Neural cell (in vitro differentiated cells): ENCODE data around the gene TRIM32. TPM values are rescaled to one million over a fixed set of nuclear protein-coding genes. Genes with fewer than 3 reads are reported as not detected.

ENCODE experiments used
- H2AFZ ChIP-seq: fragments of 200-600, 300-800 bp; sonication (generic), shearing (Covaris generic); 2 replicates; pipeline ENCODE4 v1.6.0; 2014; ENCODE audit warnings: low read depth, mild to moderate bottlenecking, antibody characterized with exemption, low read length, moderate library complexity
- H3F3A ChIP-seq: fragments of 200-600 bp; shearing (Covaris generic); 2 replicates; pipeline ENCODE4 v1.6.1; 2016; ENCODE audit warnings: mild to moderate bottlenecking, moderate library complexity, mixed read lengths, antibody characterized with exemption, low read length; ENCODE audit not compliant: insufficient read depth, poor library complexity, severe bottlenecking
- H3K27ac ChIP-seq: fragments of 200-600, 300-800 bp; sonication (generic), shearing (Covaris generic); 2 replicates; pipeline ENCODE4 v1.5.1; 2014; ENCODE audit warnings: mild to moderate bottlenecking, low read length, moderate library complexity
- H3K27me3 ChIP-seq: fragments of 300-800, 200-600 bp; sonication (generic), shearing (Covaris generic); 2 replicates; pipeline ENCODE4 v1.6.0; 2014; ENCODE audit warnings: mild to moderate bottlenecking, low read depth, low read length, moderate library complexity; ENCODE audit not compliant: insufficient read depth
- H3K36me3 ChIP-seq: fragments of 300-800, 200-600 bp; sonication (generic), shearing (Covaris generic); 2 replicates; pipeline ENCODE4 v1.5.1; 2014; ENCODE audit warnings: mild to moderate bottlenecking, antibody characterized with exemption, low read length, moderate library complexity; ENCODE audit not compliant: insufficient read depth
- H3K4me2 ChIP-seq: fragments of 300-800, 200-600 bp; sonication (generic), shearing (Covaris generic); 2 replicates; pipeline ENCODE4 v1.6.0; 2014; ENCODE audit warnings: mild to moderate bottlenecking, low read length
- H3K4me3 ChIP-seq: fragments of 300-800, 200-600 bp; sonication (generic), shearing (Covaris generic); 2 replicates; pipeline ENCODE4 v1.5.1; 2014; ENCODE audit warnings: mild to moderate bottlenecking, low read length, moderate library complexity
- H3K79me2 ChIP-seq: fragments of 200-600 bp; shearing (Covaris generic); replicated peaks from 2 replicates; pipeline ENCODE4 v1.6.0; 2014; ENCODE audit warnings: mild to moderate bottlenecking, low read length, moderate library complexity; ENCODE audit not compliant: insufficient read depth
- H3K9ac ChIP-seq: fragments of 300-800, 200-600 bp; sonication (generic), shearing (Covaris generic); 2 replicates; pipeline ENCODE4 v1.6.1; 2016; ENCODE audit warnings: mild to moderate bottlenecking, low read length, mixed read lengths
- H3K9me2 ChIP-seq: fragments of 200-600 bp; shearing (Covaris generic); 2 replicates; pipeline ENCODE4 v1.6.1; 2016; ENCODE audit warnings: mild to moderate bottlenecking, low read length, mixed read lengths; ENCODE audit not compliant: insufficient read depth
- H3K9me3 ChIP-seq: fragments of 200-600, 300-800 bp; sonication (generic), shearing (Covaris generic); 2 replicates; pipeline ENCODE4 v1.6.1; 2016; ENCODE audit warnings: mild to moderate bottlenecking, mixed run types, low read length, moderate library complexity, mixed read lengths
- H4K20me1 ChIP-seq: fragments of 200-600 bp; shearing (Covaris generic); 2 replicates; pipeline ENCODE4 v1.6.1; 2016; ENCODE audit warnings: mild to moderate bottlenecking, mixed run types; ENCODE audit not compliant: insufficient read depth
- EZH2 ChIP-seq: fragments of 200-600, 300-800 bp; shearing (Covaris generic), sonication (generic); IDR thresholded peaks from 2 replicates; pipeline ENCODE4 v1.6.1; 2014; ENCODE audit warnings: antibody characterized with exemption, low read length, borderline replicate concordance, mild to moderate bottlenecking; ENCODE audit not compliant: insufficient read depth, poor library complexity, severe bottlenecking
- MXI1 ChIP-seq: fragments of 450-650 bp; conservative IDR thresholded peaks from 2 replicates; pipeline ENCODE4 v1.6.1; 2014; ENCODE audit warnings: antibody characterized with exemption, mild to moderate bottlenecking; ENCODE audit not compliant: poor library complexity, severe bottlenecking
- POLR2AphosphoS5 ChIP-seq: IDR thresholded peaks from 2 replicates; pipeline ENCODE4 v1.6.1; 2012
- RAD21 ChIP-seq: fragments of 450-650 bp; conservative IDR thresholded peaks from 2 replicates; pipeline ENCODE4 v1.6.1; 2014; ENCODE audit warnings: antibody characterized with exemption, mild to moderate bottlenecking, moderate library complexity
- TAF1 ChIP-seq: IDR thresholded peaks from 2 replicates; pipeline ENCODE4 v1.6.1; 2012; ENCODE audit warnings: low read depth
- polyA plus RNA-seq: library from polyadenylated mRNA; depleted of rRNA; stranded (reverse); fragments of >200 nt; gene quantifications from 2 replicates; pipeline ENCODE4 v1.2.3, GENCODE V29; 2014
- TF ChIP-seq, protein P1 (sequence below): fragments of 450-650 bp; IDR thresholded peaks from 2 replicates; pipeline ENCODE4 v1.5.1; 2014; ENCODE audit warnings: antibody characterized with exemption, mild to moderate bottlenecking, moderate library complexity; ENCODE audit not compliant: poor library complexity, severe bottlenecking
- TF ChIP-seq, protein P2 (sequence below): IDR thresholded peaks from 2 replicates; pipeline ENCODE4 v1.6.1; 2012; ENCODE audit warnings: borderline replicate concordance

TRIM32 gene
- polyA plus RNA-seq, 1 donor from 2014 or later = 9.1 TPM

DNA sequence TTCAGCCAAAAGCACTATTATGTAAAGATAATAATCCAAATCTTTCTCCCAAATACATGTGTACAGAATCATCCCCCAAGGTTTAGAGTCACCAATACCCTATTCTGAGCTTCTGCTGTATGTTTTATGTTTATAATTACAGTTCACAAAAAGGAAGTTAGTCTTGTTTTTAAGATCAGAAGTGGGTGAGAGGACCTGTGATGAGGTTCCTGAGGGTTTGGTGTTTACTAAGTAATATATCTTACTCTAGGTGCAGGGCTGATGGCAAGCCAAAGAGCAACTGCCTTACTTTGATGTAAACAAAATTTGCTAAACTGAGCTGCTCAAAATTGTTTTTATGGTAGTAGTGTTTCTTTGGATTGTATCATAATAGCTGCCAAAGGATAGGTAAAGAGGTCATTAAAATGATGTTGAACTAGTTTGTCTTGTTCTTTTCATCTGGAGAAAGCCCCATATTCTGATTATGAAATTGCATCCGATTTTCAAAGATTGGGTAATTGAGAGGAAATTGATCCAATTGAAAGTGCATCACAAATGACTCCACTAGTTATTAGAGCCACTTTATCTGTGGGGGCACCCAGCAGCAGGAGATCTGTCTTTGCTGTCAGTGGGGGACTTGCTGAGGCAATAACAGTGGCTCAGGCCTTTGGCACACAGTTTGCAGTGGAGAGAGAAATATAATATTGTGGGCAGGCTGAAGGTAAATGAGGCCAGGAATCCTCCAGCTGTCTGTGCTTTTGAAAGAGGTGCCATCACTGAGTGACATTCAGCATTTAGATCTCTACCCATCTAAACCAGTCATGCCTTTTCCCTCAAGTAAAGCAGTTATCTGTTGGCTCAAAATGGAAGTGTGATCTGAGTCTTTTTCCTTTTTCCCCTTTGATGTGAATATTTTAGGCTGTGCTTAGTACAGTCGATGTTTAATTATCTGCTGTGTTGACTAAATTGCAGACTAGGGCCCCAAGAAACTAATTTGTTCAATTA, 14.1 kb downstream of the TRIM32 start:
- Histone ChIP-seq H3K4me2 (no peak overlapping the region), H4K20me1 (no peaks in the 10 kb centered on the region), H2AFZ (no peak overlapping the region), H3K9me3 (no peaks in the 10 kb centered on the region), H3K79me2 (no peaks in the 10 kb centered on the region), H3K4me3 (no peak overlapping the region), H3K9me2 (no peaks in the 10 kb centered on the region), H3K27ac (no peak overlapping the region), H3K9ac (no peak overlapping the region), H3K36me3 (peaks cover 22% of the 10 kb centered on the region), H3F3A (no peaks in the 10 kb centered on the region), H3K27me3 (no peaks in the 10 kb centered on the region)
- no peak for TF ChIP-seq RAD21
- TF ChIP-seq, protein P1, sequence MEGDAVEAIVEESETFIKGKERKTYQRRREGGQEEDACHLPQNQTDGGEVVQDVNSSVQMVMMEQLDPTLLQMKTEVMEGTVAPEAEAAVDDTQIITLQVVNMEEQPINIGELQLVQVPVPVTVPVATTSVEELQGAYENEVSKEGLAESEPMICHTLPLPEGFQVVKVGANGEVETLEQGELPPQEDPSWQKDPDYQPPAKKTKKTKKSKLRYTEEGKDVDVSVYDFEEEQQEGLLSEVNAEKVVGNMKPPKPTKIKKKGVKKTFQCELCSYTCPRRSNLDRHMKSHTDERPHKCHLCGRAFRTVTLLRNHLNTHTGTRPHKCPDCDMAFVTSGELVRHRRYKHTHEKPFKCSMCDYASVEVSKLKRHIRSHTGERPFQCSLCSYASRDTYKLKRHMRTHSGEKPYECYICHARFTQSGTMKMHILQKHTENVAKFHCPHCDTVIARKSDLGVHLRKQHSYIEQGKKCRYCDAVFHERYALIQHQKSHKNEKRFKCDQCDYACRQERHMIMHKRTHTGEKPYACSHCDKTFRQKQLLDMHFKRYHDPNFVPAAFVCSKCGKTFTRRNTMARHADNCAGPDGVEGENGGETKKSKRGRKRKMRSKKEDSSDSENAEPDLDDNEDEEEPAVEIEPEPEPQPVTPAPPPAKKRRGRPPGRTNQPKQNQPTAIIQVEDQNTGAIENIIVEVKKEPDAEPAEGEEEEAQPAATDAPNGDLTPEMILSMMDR = no peak
- TF ChIP-seq, protein P2, sequence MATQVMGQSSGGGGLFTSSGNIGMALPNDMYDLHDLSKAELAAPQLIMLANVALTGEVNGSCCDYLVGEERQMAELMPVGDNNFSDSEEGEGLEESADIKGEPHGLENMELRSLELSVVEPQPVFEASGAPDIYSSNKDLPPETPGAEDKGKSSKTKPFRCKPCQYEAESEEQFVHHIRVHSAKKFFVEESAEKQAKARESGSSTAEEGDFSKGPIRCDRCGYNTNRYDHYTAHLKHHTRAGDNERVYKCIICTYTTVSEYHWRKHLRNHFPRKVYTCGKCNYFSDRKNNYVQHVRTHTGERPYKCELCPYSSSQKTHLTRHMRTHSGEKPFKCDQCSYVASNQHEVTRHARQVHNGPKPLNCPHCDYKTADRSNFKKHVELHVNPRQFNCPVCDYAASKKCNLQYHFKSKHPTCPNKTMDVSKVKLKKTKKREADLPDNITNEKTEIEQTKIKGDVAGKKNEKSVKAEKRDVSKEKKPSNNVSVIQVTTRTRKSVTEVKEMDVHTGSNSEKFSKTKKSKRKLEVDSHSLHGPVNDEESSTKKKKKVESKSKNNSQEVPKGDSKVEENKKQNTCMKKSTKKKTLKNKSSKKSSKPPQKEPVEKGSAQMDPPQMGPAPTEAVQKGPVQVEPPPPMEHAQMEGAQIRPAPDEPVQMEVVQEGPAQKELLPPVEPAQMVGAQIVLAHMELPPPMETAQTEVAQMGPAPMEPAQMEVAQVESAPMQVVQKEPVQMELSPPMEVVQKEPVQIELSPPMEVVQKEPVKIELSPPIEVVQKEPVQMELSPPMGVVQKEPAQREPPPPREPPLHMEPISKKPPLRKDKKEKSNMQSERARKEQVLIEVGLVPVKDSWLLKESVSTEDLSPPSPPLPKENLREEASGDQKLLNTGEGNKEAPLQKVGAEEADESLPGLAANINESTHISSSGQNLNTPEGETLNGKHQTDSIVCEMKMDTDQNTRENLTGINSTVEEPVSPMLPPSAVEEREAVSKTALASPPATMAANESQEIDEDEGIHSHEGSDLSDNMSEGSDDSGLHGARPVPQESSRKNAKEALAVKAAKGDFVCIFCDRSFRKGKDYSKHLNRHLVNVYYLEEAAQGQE = no peak

DNA sequence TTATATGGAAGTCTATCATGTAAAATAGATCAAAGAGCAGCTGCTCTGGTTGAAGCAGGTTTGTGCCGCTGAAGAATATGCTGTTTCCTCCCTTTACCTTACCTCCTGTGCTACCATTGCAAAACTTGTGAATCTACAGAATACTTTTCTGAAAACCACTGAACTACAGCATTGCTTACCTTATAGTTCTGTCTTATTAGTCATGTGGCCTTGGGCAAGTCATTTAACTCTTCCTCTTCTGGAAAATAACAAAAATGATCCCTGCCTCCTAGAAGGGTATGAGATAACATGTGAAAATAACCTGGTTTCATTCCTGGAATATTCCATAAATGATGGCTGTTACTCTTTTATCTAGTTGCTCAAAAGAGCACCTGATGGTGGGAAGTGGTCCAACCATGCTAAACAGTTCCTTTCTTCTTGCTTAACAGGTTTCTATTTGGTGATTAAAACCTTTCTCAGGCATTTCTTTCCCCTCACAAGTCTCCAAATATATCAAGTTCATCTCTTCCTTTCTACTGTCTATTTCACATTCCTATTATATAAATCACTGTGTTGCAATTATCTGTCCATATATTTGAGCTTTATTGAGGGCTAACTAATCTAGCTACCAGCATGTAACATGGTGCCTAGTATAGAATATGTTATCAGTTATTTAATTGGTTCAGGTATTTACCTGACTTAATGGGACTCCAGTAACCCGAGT, 15.0 kb downstream of the TRIM32 start:
- Histone ChIP-seq H3K4me2 (no peak overlapping the region), H3K4me3 (no peak overlapping the region), H3K27ac (no peak overlapping the region), H3K9me3 (no peaks in the 10 kb centered on the region), H3K36me3 (peaks cover 22% of the 10 kb centered on the region), H3K27me3 (no peaks in the 10 kb centered on the region), H3F3A (no peaks in the 10 kb centered on the region), H3K9ac (no peak overlapping the region), H3K79me2 (no peaks in the 10 kb centered on the region), H4K20me1 (no peaks in the 10 kb centered on the region), H3K9me2 (no peaks in the 10 kb centered on the region), H2AFZ (no peak overlapping the region)
- TF ChIP-seq EZH2 = no peak
- TF ChIP-seq, protein P2 = no peak
- TF ChIP-seq RAD21 = no peak
- TF ChIP-seq, protein P1 = no peak
- no peak for TF ChIP-seq POLR2AphosphoS5
- TF ChIP-seq MXI1 = no peak
- no peak for TF ChIP-seq TAF1
